Stimulated activated CD4-positive, alpha-beta T cell treated with anti-CD3 and anti-CD28 coated beads, Interleukin-2, amount 100 ng/mL, for 4 hours (primary cell): ENCODE results near the gene C6orf89.
"Not testable (repeated sequence)": the region's sequence is repeated elsewhere in the genome, so short reads cannot be mapped to it uniquely, and the experiment has no call there.

Source experiments
- DNase-seq: peaks from one replicate; pipeline ENCODE4 v3.0.0-alpha.2; 2020; ENCODE audit warnings: low read depth

The C6orf89 gene

GRCh38 chr6:36949076-36949475 is 63.3 kb downstream of the C6orf89 start:
- DNase-seq = not testable (repeated sequence)

GRCh38 chr6:36949636-36950035 is 63.9 kb downstream of the C6orf89 start:
- no peak for DNase-seq

- DNase-seq = no peak
Measured at GRCh38 chr6:36953931-36954261, 68.1 kb downstream of the C6orf89 start.

- DNase-seq = no peak
Measured at GRCh38 chr6:36954262-36954931, 68.6 kb downstream of the C6orf89 start, which contains the start of gene PI16. Gene PI16 (plus strand): TSS chr6:36954738. CDS start chr6:36954761, 23 bp downstream.

GRCh38 chr6:36955136-36955535 is 69.4 kb downstream of the C6orf89 start:
- DNase-seq = no peak

- DNase-seq = no peak
Measured at GRCh38 chr6:36955671-36956445, 70.1 kb downstream of the C6orf89 start.

- DNase-seq = no peak
Measured at GRCh38 chr6:36956446-36956820, 70.7 kb downstream of the C6orf89 start.

- no peak for DNase-seq
Measured at GRCh38 chr6:36957773-36958271, 72.1 kb downstream of the C6orf89 start.

GRCh38 chr6:36958775-36959554 is 73.2 kb downstream of the C6orf89 start:
- DNase-seq = no peak

- DNase-seq = no peak
Measured at GRCh38 chr6:36959555-36960250, 74.0 kb downstream of the C6orf89 start.

GRCh38 chr6:36961441-36962435 is 76.0 kb downstream of the C6orf89 start:
- no peak for DNase-seq

GRCh38 chr6:36962874-36963273 is 77.1 kb downstream of the C6orf89 start:
- DNase-seq = peak; percentile 44

- DNase-seq = no peak
Measured at GRCh38 chr6:36963451-36964290, 77.9 kb downstream of the C6orf89 start.

- DNase-seq = no peak
Measured at GRCh38 chr6:36964349-36964748, 78.6 kb downstream of the C6orf89 start.

- no peak for DNase-seq
Measured at GRCh38 chr6:36964908-36965307, 79.2 kb downstream of the C6orf89 start.

- no peak for DNase-seq
Measured at GRCh38 chr6:36967301-36967700, 81.5 kb downstream of the C6orf89 start.

GRCh38 chr6:36967757-36968156 is 82.0 kb downstream of the C6orf89 start:
- DNase-seq = no peak

GRCh38 chr6:36968266-36968977 is 82.7 kb downstream of the C6orf89 start:
- no peak for DNase-seq

- no peak for DNase-seq
Measured at GRCh38 chr6:36969240-36969691, 83.5 kb downstream of the C6orf89 start.
